GM12878 (cell line): Measurements from ENCODE around the gene F10. TPM values are rescaled to one million over a fixed set of nuclear protein-coding genes. Genes with fewer than 3 reads are reported as not detected.

Experiments used
- CBX3 ChIP-seq: fragments of 200-600 bp; sonication (generic); IDR thresholded peaks from 2 replicates; pipeline ENCODE4 v1.6.1; 2016; ENCODE audit warnings: low read depth, borderline replicate concordance
- CREM ChIP-seq: IDR thresholded peaks from 2 replicates; pipeline ENCODE4 v1.6.1; 2014; ENCODE audit warnings: antibody characterized with exemption, low read depth
- EED ChIP-seq: sonication (generic); IDR thresholded peaks from 2 replicates; pipeline ENCODE4 v1.6.1; 2016; ENCODE audit warnings: antibody characterized with exemption, low read depth
- FOXM1 ChIP-seq: IDR thresholded peaks from 2 replicates; pipeline ENCODE4 v1.6.1; 2012; ENCODE audit warnings: low read depth, mild to moderate bottlenecking, inconsistent platforms, low read length, moderate library complexity
- HDAC6 ChIP-seq: fragments of 200-600 bp; sonication (generic); IDR thresholded peaks from one replicate; pipeline ENCODE4 v1.8.0; 2017; ENCODE audit warnings: antibody characterized with exemption; ENCODE audit not compliant: unreplicated experiment
- IKZF2 ChIP-seq, 2 experiments: fragments of 450-650 bp; IDR thresholded peaks; 2 replicates each; pipeline ENCODE4 v1.6.1; 2017; ENCODE audit warnings: mild to moderate bottlenecking in 2 of 2, moderate library complexity in 2 of 2
- MTA2 ChIP-seq: fragments of 450-650 bp; IDR thresholded peaks from 2 replicates; pipeline ENCODE4 v1.6.1; 2016; ENCODE audit warnings: low read depth, mild to moderate bottlenecking, moderate library complexity
- NFXL1 ChIP-seq: fragments of 450-650 bp; IDR thresholded peaks from 2 replicates; pipeline ENCODE4 v1.6.1; 2017; ENCODE audit warnings: antibody characterized with exemption, mild to moderate bottlenecking, borderline replicate concordance
- NR2F1 ChIP-seq: fragments of 450-650 bp; conservative IDR thresholded peaks from 2 replicates; pipeline ENCODE4 v1.6.1; 2017; ENCODE audit warnings: mild to moderate bottlenecking
- PML ChIP-seq: IDR thresholded peaks from 2 replicates; pipeline ENCODE4 v1.6.1; 2012; ENCODE audit warnings: low read length, inconsistent platforms
- POLR2AphosphoS2 ChIP-seq: IDR thresholded peaks from 2 replicates; pipeline ENCODE4 v1.6.1; 2011; ENCODE audit warnings: low read depth, mild to moderate bottlenecking, low read length, improper control_type of control experiment, moderate library complexity
- POU2F2 ChIP-seq: IDR thresholded peaks from 3 replicates; pipeline ENCODE4 v1.6.1; 2011; ENCODE audit warnings: low read depth, mild to moderate bottlenecking, low read length, borderline replicate concordance
- RAD51 ChIP-seq: fragments of 450-650 bp; IDR thresholded peaks from 2 replicates; pipeline ENCODE4 v1.6.1; 2016; ENCODE audit warnings: moderate library complexity, mild to moderate bottlenecking, inconsistent platforms
- RBBP5 ChIP-seq: fragments of 200-600 bp; sonication (generic); conservative IDR thresholded peaks from 2 replicates; pipeline ENCODE4 v1.6.1; 2016
- SREBF1 ChIP-seq: IDR thresholded peaks from 2 replicates; pipeline ENCODE4 v1.6.1; 2012; ENCODE audit warnings: mild to moderate bottlenecking, low read length
- SREBF2 ChIP-seq: IDR thresholded peaks from 2 replicates; pipeline ENCODE4 v1.6.1; 2012; ENCODE audit warnings: mild to moderate bottlenecking, low read length
- SUZ12 ChIP-seq: fragments of 200-600 bp; sonication (generic); IDR thresholded peaks from one replicate; pipeline ENCODE4 v1.6.1; 2018; ENCODE audit warnings: antibody characterized with exemption, mild to moderate bottlenecking; ENCODE audit not compliant: unreplicated experiment
- TCF3 ChIP-seq: IDR thresholded peaks from 2 replicates; pipeline ENCODE4 v1.6.1; 2012; ENCODE audit warnings: low read depth, mild to moderate bottlenecking, low read length, borderline replicate concordance; ENCODE audit not compliant: insufficient read depth
- polyA plus RNA-seq, 11 experiments: library from polyadenylated mRNA; depleted of rRNA in 4 of 11; unstranded in 6 of 11; stranded (reverse) in 5 of 11; fragments of >200 nt; fragmentation: Nextera tagmentation in 4 of 11; fragmentation: Illumina TruSeq in 1 of 11; extraction: Ambion mirVana in 4 of 11; extraction: Trizol in 1 of 11; gene quantifications; 1 replicate in 1 of 11; 2 replicates in 10 of 11; pipeline versions ENCODE4 v1.2.1 to v1.2.3, GENCODE V29; 2011 to 2016; ENCODE audit warnings: inconsistent platforms in 2 of 11, missing spikeins in 2 of 11, low read depth in 1 of 11
- total RNA-seq, 4 experiments: library from RNA; depleted of rRNA in 3 of 4; stranded (reverse); fragments of >200 nt in 3 of 4; fragmentation: Illumina TruSeq in 1 of 4; extraction: Trizol in 1 of 4; gene quantifications; 2 replicates each; pipeline versions ENCODE4 v1.2.1 to v1.2.3, GENCODE V29; 2013 to 2021
- TF ChIP-seq, protein P1 (sequence below): fragments of 450-650 bp; conservative IDR thresholded peaks from 2 replicates; pipeline ENCODE4 v1.6.1; 2017; ENCODE audit warnings: mild to moderate bottlenecking, moderate library complexity
- TF ChIP-seq, protein P2 (sequence below): fragments of 450-650 bp; IDR thresholded peaks from 2 replicates; pipeline ENCODE4 v1.6.1; 2017; ENCODE audit warnings: mild to moderate bottlenecking, moderate library complexity
- TF ChIP-seq, protein P3 (sequence below): IDR thresholded peaks from 2 replicates; pipeline ENCODE4 v1.6.1; 2011; ENCODE audit warnings: borderline replicate concordance, low read depth, mild to moderate bottlenecking, moderate library complexity, mixed read lengths, low read length; ENCODE audit not compliant: insufficient read depth; ENCODE audit errors: extremely low read length
- TF ChIP-seq, protein P4 (sequence below): IDR thresholded peaks from 2 replicates; pipeline ENCODE4 v1.6.1; 2011; ENCODE audit warnings: low read depth, low read length, improper control_type of control experiment, borderline replicate concordance

Gene F10
- total and polyA plus RNA-seq, 10 of the 15 experiments (the other 5 are each of a cell fraction or from before 2014, with no cell fraction given): not detected

DNA sequence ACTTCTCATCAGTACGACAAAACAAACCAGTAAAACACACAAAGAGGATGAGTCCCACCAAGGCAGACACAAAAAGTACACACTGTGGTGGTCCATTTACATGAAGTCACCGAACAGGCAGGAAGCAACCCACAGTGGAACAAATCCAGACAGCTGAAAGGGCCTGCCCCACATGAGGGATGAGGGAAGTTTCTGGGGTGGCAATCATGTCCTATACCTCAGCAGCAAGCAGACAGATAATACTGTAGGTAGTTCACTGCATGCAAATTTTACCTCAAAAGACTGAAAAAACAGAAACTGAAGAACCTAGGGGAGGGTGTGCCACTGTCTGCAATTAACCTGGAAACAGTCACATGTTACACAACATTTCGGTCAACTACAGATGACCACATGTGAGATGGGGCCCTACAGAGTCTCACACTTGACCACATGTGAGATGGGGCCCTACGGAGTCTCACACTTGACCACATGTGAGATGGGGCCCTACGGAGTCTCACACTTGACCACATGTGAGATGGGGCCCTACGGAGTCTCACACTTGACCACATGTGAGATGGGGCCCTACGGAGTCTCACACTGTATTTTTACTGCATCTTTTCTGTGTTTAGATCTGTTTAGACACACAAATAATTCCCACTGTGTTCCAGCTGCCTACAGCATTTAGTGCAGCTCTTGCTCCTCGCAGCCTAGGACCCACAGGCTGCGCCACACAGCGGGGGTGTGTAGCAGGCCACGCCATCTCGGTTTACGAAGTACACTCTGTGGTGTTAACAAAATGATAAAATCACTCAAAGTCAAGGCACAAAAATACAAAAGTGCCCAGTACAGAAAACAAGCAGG lies 63.7 kb downstream of the F10 start (continued):
- TF ChIP-seq, protein P1, sequence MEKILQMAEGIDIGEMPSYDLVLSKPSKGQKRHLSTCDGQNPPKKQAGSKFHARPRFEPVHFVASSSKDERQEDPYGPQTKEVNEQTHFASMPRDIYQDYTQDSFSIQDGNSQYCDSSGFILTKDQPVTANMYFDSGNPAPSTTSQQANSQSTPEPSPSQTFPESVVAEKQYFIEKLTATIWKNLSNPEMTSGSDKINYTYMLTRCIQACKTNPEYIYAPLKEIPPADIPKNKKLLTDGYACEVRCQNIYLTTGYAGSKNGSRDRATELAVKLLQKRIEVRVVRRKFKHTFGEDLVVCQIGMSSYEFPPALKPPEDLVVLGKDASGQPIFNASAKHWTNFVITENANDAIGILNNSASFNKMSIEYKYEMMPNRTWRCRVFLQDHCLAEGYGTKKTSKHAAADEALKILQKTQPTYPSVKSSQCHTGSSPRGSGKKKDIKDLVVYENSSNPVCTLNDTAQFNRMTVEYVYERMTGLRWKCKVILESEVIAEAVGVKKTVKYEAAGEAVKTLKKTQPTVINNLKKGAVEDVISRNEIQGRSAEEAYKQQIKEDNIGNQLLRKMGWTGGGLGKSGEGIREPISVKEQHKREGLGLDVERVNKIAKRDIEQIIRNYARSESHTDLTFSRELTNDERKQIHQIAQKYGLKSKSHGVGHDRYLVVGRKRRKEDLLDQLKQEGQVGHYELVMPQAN: no peak
- TF ChIP-seq CREM (no peak), SREBF2 (no peak), HDAC6 (no peak), IKZF2 (IDR thresholded peaks at IDR 0.05) (peak; percentile 57 to 60; a peak in 3 of 4 replicates), RAD51 (peak; percentile 78), POU2F2 (peak; percentile 85; the same call in 2 of the 3 replicates), SREBF1 (no peak), TCF3 (no peak), CBX3 (no peak), PML (0 out of 2 replicates have a peak, but pooled peaks have one; percentile 43), MTA2 (peak; percentile 80), SUZ12 (no peak), FOXM1 (peak; percentile 52; the same call in 1 of the 2 replicates), RBBP5 (no peak), NR2F1 (0 out of 2 replicates have a peak, but pooled peaks have one; percentile 35), EED (no peak), POLR2AphosphoS2 (no peak), NFXL1 (no peak)
- TF ChIP-seq, protein P2, sequence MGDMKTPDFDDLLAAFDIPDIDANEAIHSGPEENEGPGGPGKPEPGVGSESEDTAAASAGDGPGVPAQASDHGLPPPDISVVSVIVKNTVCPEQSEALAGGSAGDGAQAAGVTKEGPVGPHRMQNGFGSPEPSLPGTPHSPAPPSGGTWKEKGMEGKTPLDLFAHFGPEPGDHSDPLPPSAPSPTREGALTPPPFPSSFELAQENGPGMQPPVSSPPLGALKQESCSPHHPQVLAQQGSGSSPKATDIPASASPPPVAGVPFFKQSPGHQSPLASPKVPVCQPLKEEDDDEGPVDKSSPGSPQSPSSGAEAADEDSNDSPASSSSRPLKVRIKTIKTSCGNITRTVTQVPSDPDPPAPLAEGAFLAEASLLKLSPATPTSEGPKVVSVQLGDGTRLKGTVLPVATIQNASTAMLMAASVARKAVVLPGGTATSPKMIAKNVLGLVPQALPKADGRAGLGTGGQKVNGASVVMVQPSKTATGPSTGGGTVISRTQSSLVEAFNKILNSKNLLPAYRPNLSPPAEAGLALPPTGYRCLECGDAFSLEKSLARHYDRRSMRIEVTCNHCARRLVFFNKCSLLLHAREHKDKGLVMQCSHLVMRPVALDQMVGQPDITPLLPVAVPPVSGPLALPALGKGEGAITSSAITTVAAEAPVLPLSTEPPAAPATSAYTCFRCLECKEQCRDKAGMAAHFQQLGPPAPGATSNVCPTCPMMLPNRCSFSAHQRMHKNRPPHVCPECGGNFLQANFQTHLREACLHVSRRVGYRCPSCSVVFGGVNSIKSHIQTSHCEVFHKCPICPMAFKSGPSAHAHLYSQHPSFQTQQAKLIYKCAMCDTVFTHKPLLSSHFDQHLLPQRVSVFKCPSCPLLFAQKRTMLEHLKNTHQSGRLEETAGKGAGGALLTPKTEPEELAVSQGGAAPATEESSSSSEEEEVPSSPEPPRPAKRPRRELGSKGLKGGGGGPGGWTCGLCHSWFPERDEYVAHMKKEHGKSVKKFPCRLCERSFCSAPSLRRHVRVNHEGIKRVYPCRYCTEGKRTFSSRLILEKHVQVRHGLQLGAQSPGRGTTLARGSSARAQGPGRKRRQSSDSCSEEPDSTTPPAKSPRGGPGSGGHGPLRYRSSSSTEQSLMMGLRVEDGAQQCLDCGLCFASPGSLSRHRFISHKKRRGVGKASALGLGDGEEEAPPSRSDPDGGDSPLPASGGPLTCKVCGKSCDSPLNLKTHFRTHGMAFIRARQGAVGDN: peak; percentile 49; the same call in 1 of the 2 replicates
- TF ChIP-seq, protein P3, sequence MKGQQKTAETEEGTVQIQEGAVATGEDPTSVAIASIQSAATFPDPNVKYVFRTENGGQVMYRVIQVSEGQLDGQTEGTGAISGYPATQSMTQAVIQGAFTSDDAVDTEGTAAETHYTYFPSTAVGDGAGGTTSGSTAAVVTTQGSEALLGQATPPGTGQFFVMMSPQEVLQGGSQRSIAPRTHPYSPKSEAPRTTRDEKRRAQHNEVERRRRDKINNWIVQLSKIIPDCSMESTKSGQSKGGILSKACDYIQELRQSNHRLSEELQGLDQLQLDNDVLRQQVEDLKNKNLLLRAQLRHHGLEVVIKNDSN: no peak
- TF ChIP-seq, protein P4, sequence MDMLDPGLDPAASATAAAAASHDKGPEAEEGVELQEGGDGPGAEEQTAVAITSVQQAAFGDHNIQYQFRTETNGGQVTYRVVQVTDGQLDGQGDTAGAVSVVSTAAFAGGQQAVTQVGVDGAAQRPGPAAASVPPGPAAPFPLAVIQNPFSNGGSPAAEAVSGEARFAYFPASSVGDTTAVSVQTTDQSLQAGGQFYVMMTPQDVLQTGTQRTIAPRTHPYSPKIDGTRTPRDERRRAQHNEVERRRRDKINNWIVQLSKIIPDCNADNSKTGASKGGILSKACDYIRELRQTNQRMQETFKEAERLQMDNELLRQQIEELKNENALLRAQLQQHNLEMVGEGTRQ: no peak; the same call in 1 of the 2 replicates
